Measurements from ENCODE around the gene EXOC6. TPM values are rescaled to one million over a fixed set of nuclear protein-coding genes. Genes with fewer than 3 reads are reported as not detected.
A peak's percentile ranks its signal among the peaks of the same experiment; 100 is the strongest.

Gene EXOC6
- total RNA-seq, 3 donors from 2014 or later (not counting 1 experiment from before 2014, with no cell fraction given) = 12.1 to 18.2 (median 16.1) TPM

DNA sequence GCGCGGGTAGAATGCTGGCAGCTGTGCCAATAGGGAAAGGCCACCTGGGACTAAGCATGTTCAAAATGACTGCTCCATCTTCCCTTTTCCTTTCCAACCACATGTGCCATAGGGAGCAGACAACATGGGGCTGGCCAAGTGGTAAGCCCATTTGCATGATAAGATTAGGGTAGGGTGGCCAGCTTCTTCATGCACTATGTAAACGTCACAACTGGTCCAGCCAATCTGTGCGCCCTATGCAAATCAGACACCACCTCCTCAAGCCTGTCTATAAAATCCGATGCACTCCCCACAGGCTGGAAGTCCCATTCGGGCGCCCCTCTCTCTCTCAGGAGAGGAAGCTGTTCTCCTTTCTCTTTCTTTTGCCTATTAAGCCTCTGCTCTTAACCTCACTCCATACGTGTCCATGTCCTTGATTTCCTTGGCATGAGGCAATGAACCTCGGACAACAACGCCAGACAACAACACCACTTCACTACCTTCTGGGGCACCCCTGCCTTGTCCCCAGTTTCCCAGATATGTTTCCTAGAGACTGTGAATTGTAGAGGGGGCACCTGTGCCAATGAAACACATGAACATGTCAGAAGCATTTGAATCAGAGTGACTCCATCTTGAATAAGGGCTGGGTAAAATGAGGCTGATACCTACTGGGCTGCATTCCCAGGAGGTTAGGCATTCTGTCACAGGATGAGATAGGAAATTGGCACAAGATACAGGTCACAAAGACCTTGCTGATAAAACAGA lies 19.1 kb upstream of the EXOC6 start:
- intact Hi-C loops (cut with micrococcal nuclease) = no loop called here
- Mint-ChIP-seq H3K27me3 (ENCODE audit: low read depth in 2 of 2) (peaks cover 0 to 3% of the 10 kb centered on the region in 2 donors), H3K27ac (no peak overlapping the region), H3K36me3 (no peaks in the 10 kb centered on the region), H3K4me1 (peaks cover 7 to 8% of the 10 kb centered on the region in 2 donors), H3K9me3 (no peaks in the 10 kb centered on the region), H3K4me3 (no peak overlapping the region)
- no peak overlapping the region for H3K4me3 ChIP-seq (ENCODE audit: low read length)
- H3K27ac ChIP-seq (ENCODE audit: low read length) = no peak overlapping the region
- no peak for TF ChIP-seq CTCF (IDR thresholded peaks at IDR 0.05)
- H3K4me1 ChIP-seq (ENCODE audit: control insufficient read depth, insufficient read depth, low read length) = peaks cover 6% of the 10 kb centered on the region
- ATAC-seq (no peak), DNase-seq (no peak)
- WGBS (ENCODE audit: insufficient coverage) = 97% methylated on average over 10 of the region's 10 CpGs
- no peaks in the 10 kb centered on the region for H3K27me3 ChIP-seq (ENCODE audit: control insufficient read depth, insufficient read depth, low read length)
- no peaks in the 10 kb centered on the region for H3K9me3 ChIP-seq (ENCODE audit: control insufficient read depth, insufficient read depth, low read length)
- no peaks in the 10 kb centered on the region for H3K36me3 ChIP-seq (ENCODE audit: control insufficient read depth, insufficient read depth, low read length)

DNA sequence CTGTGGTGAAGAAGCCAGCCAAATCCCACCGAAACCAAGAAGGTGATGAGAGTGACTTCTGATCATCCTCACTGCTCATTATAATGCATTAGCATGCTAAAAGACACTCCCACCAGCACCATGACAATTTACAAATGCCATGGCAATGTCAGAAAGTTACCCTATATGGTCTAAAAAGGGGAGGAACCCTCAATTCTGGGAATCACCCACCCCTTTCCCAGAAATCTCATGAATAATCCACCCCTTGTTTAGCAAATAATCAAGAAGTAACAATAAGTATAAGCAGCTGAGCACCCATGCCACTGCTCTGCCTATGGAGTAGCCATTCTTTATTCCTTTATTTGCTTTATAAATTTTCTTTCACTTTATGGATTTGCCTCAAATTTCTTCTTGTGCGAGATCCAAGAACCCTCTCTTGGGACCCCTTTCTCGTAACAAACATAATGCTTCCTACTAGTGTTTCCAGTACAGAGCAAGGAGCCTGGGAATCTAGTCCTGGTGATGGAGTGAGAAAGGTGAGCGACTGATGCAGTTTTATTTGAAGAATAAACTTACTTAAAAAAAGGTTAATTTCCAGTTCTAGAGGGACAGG lies 18.4 kb upstream of the EXOC6 start:
- DNase-seq (no peak), ATAC-seq (no peak)
- H3K27ac ChIP-seq (ENCODE audit: low read length) = no peak overlapping the region
- Mint-ChIP-seq H3K4me1 (peaks cover 7 to 8% of the 10 kb centered on the region in 2 donors), H3K4me3 (peak overlapping the region; percentile 85), H3K36me3 (no peaks in the 10 kb centered on the region), H3K27ac (no peak overlapping the region), H3K27me3 (ENCODE audit: low read depth in 2 of 2) (peaks cover 0 to 3% of the 10 kb centered on the region in 2 donors), H3K9me3 (no peaks in the 10 kb centered on the region)
- H3K9me3 ChIP-seq (ENCODE audit: control insufficient read depth, insufficient read depth, low read length) = no peaks in the 10 kb centered on the region
- H3K4me3 ChIP-seq (ENCODE audit: low read length) = no peak overlapping the region
- H3K27me3 ChIP-seq (ENCODE audit: control insufficient read depth, insufficient read depth, low read length) = no peaks in the 10 kb centered on the region
- WGBS (ENCODE audit: insufficient coverage) = 100% methylated on average over 4 of the region's 4 CpGs
- TF ChIP-seq CTCF (IDR thresholded peaks at IDR 0.05) = no peak
- intact Hi-C loops (cut with micrococcal nuclease) = no loop called here
- H3K36me3 ChIP-seq (ENCODE audit: control insufficient read depth, insufficient read depth, low read length) = no peaks in the 10 kb centered on the region
- H3K4me1 ChIP-seq (ENCODE audit: control insufficient read depth, insufficient read depth, low read length) = peaks cover 6% of the 10 kb centered on the region

- Mint-ChIP-seq H3K4me3 (peak overlapping the region; percentile 85), H3K27ac (peak overlapping the region; percentile 61 to 62), H3K36me3 (no peaks in the 10 kb centered on the region), H3K27me3 (ENCODE audit: low read depth in 2 of 2) (peaks cover 0 to 3% of the 10 kb centered on the region in 2 donors), H3K4me1 (peaks cover 7 to 8% of the 10 kb centered on the region in 2 donors), H3K9me3 (no peaks in the 10 kb centered on the region)
- DNase-seq = peak in 1 of 2 donors; percentile 33
- no peak for TF ChIP-seq CTCF (IDR thresholded peaks at IDR 0.05)
- Histone ChIP-seq H3K27ac (ENCODE audit: low read length) (no peak overlapping the region), H3K36me3 (ENCODE audit: control insufficient read depth, insufficient read depth, low read length) (no peaks in the 10 kb centered on the region), H3K9me3 (ENCODE audit: control insufficient read depth, insufficient read depth, low read length) (no peaks in the 10 kb centered on the region), H3K27me3 (ENCODE audit: control insufficient read depth, insufficient read depth, low read length) (no peaks in the 10 kb centered on the region), H3K4me3 (ENCODE audit: low read length) (no peak overlapping the region), H3K4me1 (ENCODE audit: control insufficient read depth, insufficient read depth, low read length) (peaks cover 6% of the 10 kb centered on the region)
- intact Hi-C loops (cut with micrococcal nuclease) = no loop called here
- WGBS (ENCODE audit: insufficient coverage) = 39% methylated on average over 9 of the region's 12 CpGs
- peak in 2 of 3 donors; percentile 58 to 62 for ATAC-seq
Measured at GRCh38 chr10:92830478-92831389, 17.6 kb upstream of the EXOC6 start.
